H1 (cell line): ENCODE data around the gene TRIP11. TPM values are rescaled to one million over a fixed set of nuclear protein-coding genes. Genes with fewer than 3 reads are reported as not detected.

Experiments used
- CHD2 ChIP-seq: IDR thresholded peaks from 2 replicates; pipeline ENCODE4 v1.6.1; 2012; ENCODE audit warnings: low read length, improper control_type of control experiment
- CTBP2 ChIP-seq: IDR thresholded peaks from 2 replicates; pipeline ENCODE4 v1.7.0; 2011; ENCODE audit warnings: borderline replicate concordance, mild to moderate bottlenecking, moderate library complexity, mixed read lengths, low read length; ENCODE audit not compliant: insufficient read depth, insufficient read length
- RAD21 ChIP-seq, 2 experiments: IDR thresholded peaks in 1 of 2; conservative IDR thresholded peaks in 1 of 2; 2 replicates each; pipeline ENCODE4 v1.6.1; 2011; ENCODE audit warnings: low read depth in 2 of 2, low read length in 2 of 2, improper control_type of control experiment in 1 of 2, inconsistent platforms in 1 of 2, mild to moderate bottlenecking in 1 of 2, moderate library complexity in 1 of 2
- YY1 ChIP-seq: IDR thresholded peaks from 2 replicates; pipeline ENCODE4 v1.6.1; 2011; ENCODE audit warnings: low read depth, mild to moderate bottlenecking, low read length
- polyA plus RNA-seq, 7 experiments: library from polyadenylated mRNA; depleted of rRNA in 3 of 7; stranded (reverse) in 5 of 7; unstranded in 2 of 7; fragments of >200 nt in 5 of 7; fragments of 200-250 nt in 2 of 7; gene quantifications; 1 replicate in 5 of 7; 2 replicates in 1 of 7; 4 replicates in 1 of 7; pipeline versions ENCODE4 v1.2.1 to v1.2.3, GENCODE V29; 2011 to 2013; ENCODE audit warnings: missing spikeins in 2 of 7, mixed read lengths in 2 of 7
- total RNA-seq: library from RNA; stranded (reverse); fragmentation: NEBNext Ultra II Directional; extraction: Animal tissue kit (Norgen Biotek cat#: 25700); gene quantifications from 2 replicates; pipeline ENCODE4 v1.2.1, GENCODE V29; 2021

TRIP11 gene
- total and polyA plus RNA-seq, 2 of the 8 experiments (the other 6 are each of a cell fraction or from before 2014, with no cell fraction given): 3.3 to 30.4 TPM

- TF ChIP-seq CHD2 (no peak), RAD21 (IDR thresholded peaks at IDR 0.05 in 1 of 2, conservative IDR thresholded peaks at IDR 0.05 in 1 of 2; ENCODE audit: low read depth in 2 of 2, low read length in 2 of 2) (no peak), YY1 (no peak), CTBP2 (no peak)
Observed at GRCh38 chr14:91971188-91971778, 68.6 kb downstream of the TRIP11 start (continued).
